ENCODE results near the gene MAMDC4. TPM values are rescaled to one million over a fixed set of nuclear protein-coding genes. Genes with fewer than 3 reads are reported as not detected.

The MAMDC4 gene
- total RNA-seq, 1 donor from 2014 or later = 20.6 TPM

GRCh38 chr9:136846376-136847087 is 5.6 kb upstream of the MAMDC4 start:
- no peaks in the 10 kb centered on the region for H3K36me3 Mint-ChIP-seq (ENCODE audit: low read depth)
- no peaks in the 10 kb centered on the region for H3K9me3 Mint-ChIP-seq
- H3K27ac Mint-ChIP-seq (ENCODE audit: unreplicated experiment) = no peak overlapping the region
- peaks cover 40% of the 10 kb centered on the region for H3K27me3 Mint-ChIP-seq (ENCODE audit: low read depth)
- TF ChIP-seq, protein P1, sequence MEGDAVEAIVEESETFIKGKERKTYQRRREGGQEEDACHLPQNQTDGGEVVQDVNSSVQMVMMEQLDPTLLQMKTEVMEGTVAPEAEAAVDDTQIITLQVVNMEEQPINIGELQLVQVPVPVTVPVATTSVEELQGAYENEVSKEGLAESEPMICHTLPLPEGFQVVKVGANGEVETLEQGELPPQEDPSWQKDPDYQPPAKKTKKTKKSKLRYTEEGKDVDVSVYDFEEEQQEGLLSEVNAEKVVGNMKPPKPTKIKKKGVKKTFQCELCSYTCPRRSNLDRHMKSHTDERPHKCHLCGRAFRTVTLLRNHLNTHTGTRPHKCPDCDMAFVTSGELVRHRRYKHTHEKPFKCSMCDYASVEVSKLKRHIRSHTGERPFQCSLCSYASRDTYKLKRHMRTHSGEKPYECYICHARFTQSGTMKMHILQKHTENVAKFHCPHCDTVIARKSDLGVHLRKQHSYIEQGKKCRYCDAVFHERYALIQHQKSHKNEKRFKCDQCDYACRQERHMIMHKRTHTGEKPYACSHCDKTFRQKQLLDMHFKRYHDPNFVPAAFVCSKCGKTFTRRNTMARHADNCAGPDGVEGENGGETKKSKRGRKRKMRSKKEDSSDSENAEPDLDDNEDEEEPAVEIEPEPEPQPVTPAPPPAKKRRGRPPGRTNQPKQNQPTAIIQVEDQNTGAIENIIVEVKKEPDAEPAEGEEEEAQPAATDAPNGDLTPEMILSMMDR (conservative IDR thresholded peaks at IDR 0.05) = no peak
- no peak for DNase-seq (ENCODE audit: low read depth, low spot score)
- peaks cover 15% of the 10 kb centered on the region for H3K4me1 Mint-ChIP-seq
- peak overlapping the region; percentile 51 for H3K4me3 Mint-ChIP-seq

- DNase-seq (ENCODE audit: low read depth, low spot score) = no peak
- Mint-ChIP-seq H3K4me3 (peak overlapping the region; percentile 90), H3K4me1 (peaks cover 10% of the 10 kb centered on the region), H3K27ac (ENCODE audit: unreplicated experiment) (no peak overlapping the region), H3K27me3 (ENCODE audit: low read depth) (peaks cover 36% of the 10 kb centered on the region), H3K36me3 (ENCODE audit: low read depth) (no peaks in the 10 kb centered on the region), H3K9me3 (no peaks in the 10 kb centered on the region)
- TF ChIP-seq, protein P1 (conservative IDR thresholded peaks at IDR 0.05) = no peak
Observed at GRCh38 chr9:136847088-136847825, 4.9 kb upstream of the MAMDC4 start.

DNA sequence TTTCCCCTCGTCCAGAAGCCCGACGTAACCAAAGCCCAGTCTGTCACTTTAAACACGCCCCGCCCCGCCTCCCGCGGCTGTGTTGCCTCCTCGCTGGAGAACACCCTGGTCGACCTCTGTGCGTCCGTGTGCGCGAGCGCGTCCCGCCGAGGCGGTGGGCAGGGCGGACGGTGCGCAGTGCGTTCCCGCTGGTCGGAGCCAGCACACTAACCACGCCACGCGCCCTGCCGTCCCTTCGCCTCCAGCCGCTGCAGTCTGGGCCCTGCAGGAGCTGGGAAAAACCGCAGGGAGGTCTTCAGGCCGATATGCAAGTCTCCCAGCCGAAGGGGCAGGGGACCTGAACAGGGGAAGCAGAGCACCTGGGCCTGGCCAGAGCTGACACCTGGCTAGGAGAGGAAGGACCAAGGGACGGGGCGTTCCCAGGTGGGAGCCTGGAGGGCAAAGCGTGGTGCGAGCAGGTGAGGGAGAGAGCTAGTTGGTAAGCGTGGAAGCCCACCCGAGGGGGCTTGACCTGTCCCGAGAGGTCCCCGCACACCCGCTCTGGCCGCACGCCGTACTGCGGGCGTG is 4.2 kb upstream of the MAMDC4 start:
- Mint-ChIP-seq H3K27me3 (ENCODE audit: low read depth) (peaks cover 33% of the 10 kb centered on the region), H3K4me3 (peak overlapping the region; percentile 90), H3K4me1 (peaks cover 8% of the 10 kb centered on the region), H3K27ac (ENCODE audit: unreplicated experiment) (no peak overlapping the region), H3K9me3 (no peaks in the 10 kb centered on the region), H3K36me3 (ENCODE audit: low read depth) (no peaks in the 10 kb centered on the region)
- DNase-seq (ENCODE audit: low read depth, low spot score) = peak; percentile 67
- TF ChIP-seq, protein P1 (conservative IDR thresholded peaks at IDR 0.05) = no peak

DNA sequence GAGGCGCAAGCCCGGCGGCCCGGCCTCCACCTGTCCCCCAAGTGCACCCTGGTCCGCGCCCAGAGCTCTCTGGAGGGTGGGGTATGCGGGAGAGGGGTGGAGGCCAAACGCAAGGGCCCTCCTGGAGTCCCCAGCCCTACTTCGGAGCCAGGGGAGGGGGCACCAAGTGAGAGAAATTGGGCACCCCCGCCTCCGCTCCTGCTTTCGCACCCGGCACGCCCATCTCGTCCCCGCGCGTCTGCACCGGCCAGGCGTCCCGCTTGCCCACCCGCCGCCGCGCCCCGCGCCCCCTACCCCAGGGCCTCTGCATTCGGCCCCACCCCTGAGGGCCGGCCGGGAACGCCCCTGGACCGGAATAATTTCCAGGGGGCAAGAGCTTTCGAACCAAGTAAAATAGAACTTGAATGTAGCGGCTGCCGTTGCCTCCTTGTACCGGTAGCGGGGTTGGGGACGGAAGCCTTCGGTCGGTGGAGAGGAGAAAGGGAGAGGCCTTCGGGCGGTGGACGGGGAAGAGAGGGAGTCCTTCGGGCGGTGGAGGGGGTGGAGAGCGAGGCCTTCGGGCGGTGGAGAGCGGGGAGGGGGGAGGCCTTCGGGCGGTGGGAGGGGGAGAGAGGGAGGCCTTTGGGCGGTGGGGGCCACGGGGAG is 3.6 kb upstream of the MAMDC4 start:
- TF ChIP-seq, protein P1 (conservative IDR thresholded peaks at IDR 0.05) = peak; percentile 19
- peak; percentile 47 for DNase-seq (ENCODE audit: low read depth, low spot score)
- H3K27ac Mint-ChIP-seq (ENCODE audit: unreplicated experiment) = no peak overlapping the region
- H3K9me3 Mint-ChIP-seq = no peaks in the 10 kb centered on the region
- no peaks in the 10 kb centered on the region for H3K36me3 Mint-ChIP-seq (ENCODE audit: low read depth)
- H3K4me3 Mint-ChIP-seq = peak overlapping the region; percentile 96
- peaks cover 31% of the 10 kb centered on the region for H3K27me3 Mint-ChIP-seq (ENCODE audit: low read depth)
- H3K4me1 Mint-ChIP-seq = peaks cover 8% of the 10 kb centered on the region

Measured in neural crest cell (in vitro differentiated cells).